Neural progenitor cell (in vitro differentiated cells): Measurements from ENCODE around the gene ZFHX3.

Source experiments
- CTCF ChIP-seq: fragments of 200-600 bp; sonication (generic); IDR thresholded peaks from 2 replicates; pipeline ENCODE4 v1.5.1; 2017; ENCODE audit warnings: antibody characterized with exemption, mild to moderate bottlenecking
- EZH2 ChIP-seq: fragments of 200-600 bp; sonication (generic); IDR thresholded peaks from 2 replicates; pipeline ENCODE4 v1.6.1; 2017; ENCODE audit warnings: antibody characterized with exemption, mild to moderate bottlenecking, moderate library complexity
- EZH2phosphoT487 ChIP-seq: fragments of 200-600 bp; sonication (generic); IDR thresholded peaks from 2 replicates; pipeline ENCODE4 v1.6.1; 2017; ENCODE audit warnings: antibody characterized with exemption

- TF ChIP-seq CTCF: no peak
- no peak for TF ChIP-seq EZH2
- TF ChIP-seq EZH2phosphoT487: no peak
Measured at GRCh38 chr16:72739577-72739976, 308.4 kb downstream of the ZFHX3 start.
